Measurements from ENCODE around the gene ANKMY2. TPM values are rescaled to one million over a fixed set of nuclear protein-coding genes. Genes with fewer than 3 reads are reported as not detected.

The ANKMY2 gene
- total RNA-seq (2014; rRNA removed; shearing (Covaris generic)) (10.3 and 11.9 TPM in 2 replicates), total RNA-seq (2022) (13.0 and 15.2 TPM in 2 replicates), Bru-seq, nascent RNA (percentile 61 among the genes with signal in this experiment), BruChase-seq, experiment 1, labeled RNA remaining after a 6-hour chase (percentile 46 among the genes with signal in this experiment), BruChase-seq, experiment 2, labeled RNA remaining after a 2-hour chase (percentile 55 among the genes with signal in this experiment)
- long read RNA-seq, transcript ANKMY2-201 (10 exons, 2,555 nt): major isoform, 15 of 18 reads
- long read RNA-seq, partial matches to known transcripts: 1 of 18 reads
- long read RNA-seq, other reads (novel, unspliced or antisense): 2 of 18 reads

DNA sequence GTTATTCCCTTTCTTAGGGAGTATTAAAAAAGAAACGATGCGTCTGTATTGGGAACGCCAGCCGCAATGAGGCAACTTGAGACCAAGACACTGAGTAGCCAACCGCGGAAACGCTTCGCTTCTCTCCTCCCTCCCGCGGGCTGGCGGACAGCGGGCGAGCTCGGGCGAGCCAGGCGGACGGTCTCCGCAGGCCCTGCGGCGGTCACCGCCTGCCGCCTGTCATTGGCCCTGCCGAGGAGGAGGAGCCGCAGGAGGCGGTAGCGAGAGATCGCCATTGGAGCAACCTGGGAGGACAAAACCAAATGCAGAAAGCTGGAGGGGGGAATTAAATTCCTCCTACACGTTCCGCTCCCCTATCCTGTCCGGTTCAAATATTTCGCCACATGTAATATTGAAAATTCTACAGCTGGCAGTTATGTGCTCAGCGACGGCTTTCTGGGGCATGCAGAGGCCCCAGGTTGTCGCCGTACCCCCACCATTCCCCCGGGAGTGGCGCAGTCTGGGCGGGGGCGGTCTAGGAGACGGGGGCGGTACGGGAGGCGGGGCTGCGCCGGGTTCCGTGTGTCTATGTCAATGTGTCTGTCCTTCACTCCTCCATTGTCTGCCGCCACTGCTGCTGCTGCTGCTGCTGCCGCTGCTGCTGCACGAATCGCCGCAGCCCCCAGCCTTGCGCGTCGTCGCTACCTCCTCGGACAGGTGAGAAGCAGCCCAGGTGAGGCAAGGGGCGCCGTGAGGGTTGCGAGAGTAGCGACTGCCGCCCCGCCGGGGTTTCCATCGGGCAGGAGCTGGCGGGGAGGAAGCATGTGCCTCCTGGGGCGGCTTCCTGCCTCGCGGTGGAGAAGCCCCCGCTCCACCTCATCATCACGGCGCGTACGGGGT is at the start of gene ANKMY2, which contains the start of gene BZW2:
Gene ANKMY2 (minus strand): TSS at position 162 of the 879 bp plus-strand sequence. CDS start 181 bp downstream, outside the sequence.
Gene BZW2 (plus strand): TSS at position 589 of the 879 bp plus-strand sequence. CDS start 19,263 bp downstream, outside the sequence.
- Histone ChIP-seq H4K20me1 (ENCODE audit: insufficient read depth, low read length) (peaks cover 41% of the 10 kb centered on the region), H3K9me2 (ENCODE audit: insufficient read depth, low read length) (no peaks in the 10 kb centered on the region), H3K27ac (ENCODE audit: low read depth, low read length, poor library complexity, severe bottlenecking) (peak within 1 kb of the TSS; percentile 35), H3K4me1 (ENCODE audit: insufficient read depth, low read length, poor library complexity, severe bottlenecking) (peaks cover 34% of the 10 kb centered on the region), H3K4me2 (ENCODE audit: low read length) (peak within 1 kb of the TSS; percentile 97), H3K36me3 (ENCODE audit: insufficient read depth, low read length) (peaks cover 24% of the 10 kb centered on the region), H2AFZ (ENCODE audit: low read length) (peak within 1 kb of the TSS; percentile 92), H3K9me3 (ENCODE audit: low read length) (no peaks in the 10 kb centered on the region), H3K79me2 (ENCODE audit: insufficient read depth, low read depth, low read length) (peaks cover 52% of the 10 kb centered on the region), H3K4me3 (ENCODE audit: low read depth, low read length, poor library complexity, severe bottlenecking) (peak within 1 kb of the TSS; percentile 96)
- no peak for TF ChIP-seq EZH2phosphoT487 (IDR thresholded peaks at IDR 0.05; ENCODE audit: borderline replicate concordance, low read depth, low read length)
- TF ChIP-seq, protein P1, sequence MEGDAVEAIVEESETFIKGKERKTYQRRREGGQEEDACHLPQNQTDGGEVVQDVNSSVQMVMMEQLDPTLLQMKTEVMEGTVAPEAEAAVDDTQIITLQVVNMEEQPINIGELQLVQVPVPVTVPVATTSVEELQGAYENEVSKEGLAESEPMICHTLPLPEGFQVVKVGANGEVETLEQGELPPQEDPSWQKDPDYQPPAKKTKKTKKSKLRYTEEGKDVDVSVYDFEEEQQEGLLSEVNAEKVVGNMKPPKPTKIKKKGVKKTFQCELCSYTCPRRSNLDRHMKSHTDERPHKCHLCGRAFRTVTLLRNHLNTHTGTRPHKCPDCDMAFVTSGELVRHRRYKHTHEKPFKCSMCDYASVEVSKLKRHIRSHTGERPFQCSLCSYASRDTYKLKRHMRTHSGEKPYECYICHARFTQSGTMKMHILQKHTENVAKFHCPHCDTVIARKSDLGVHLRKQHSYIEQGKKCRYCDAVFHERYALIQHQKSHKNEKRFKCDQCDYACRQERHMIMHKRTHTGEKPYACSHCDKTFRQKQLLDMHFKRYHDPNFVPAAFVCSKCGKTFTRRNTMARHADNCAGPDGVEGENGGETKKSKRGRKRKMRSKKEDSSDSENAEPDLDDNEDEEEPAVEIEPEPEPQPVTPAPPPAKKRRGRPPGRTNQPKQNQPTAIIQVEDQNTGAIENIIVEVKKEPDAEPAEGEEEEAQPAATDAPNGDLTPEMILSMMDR (conservative IDR thresholded peaks at IDR 0.05; ENCODE audit: low read length): no peak
- BruUV-seq (replicated peaks): no TSS peak
- ChIA-PET POLR2A (interaction anchor here (0.7 to 2.2 kb wide), 5 partner anchors 9 to 43 kb away, joined by 3 to 9 read pairs (median 7); no protein-coding TSS in a partner anchor), CTCF (ENCODE audit: unreplicated experiment) (no interaction called here)
- intact Hi-C loops (cut with micrococcal nuclease; ENCODE audit: unreplicated experiment): loop anchor here (5.0 kb wide), 1 partner anchor 106 kb away; the partner anchor contains the start of gene TSPAN13
- DNase-seq (ENCODE audit: low spot score): peak; percentile 95

DNA sequence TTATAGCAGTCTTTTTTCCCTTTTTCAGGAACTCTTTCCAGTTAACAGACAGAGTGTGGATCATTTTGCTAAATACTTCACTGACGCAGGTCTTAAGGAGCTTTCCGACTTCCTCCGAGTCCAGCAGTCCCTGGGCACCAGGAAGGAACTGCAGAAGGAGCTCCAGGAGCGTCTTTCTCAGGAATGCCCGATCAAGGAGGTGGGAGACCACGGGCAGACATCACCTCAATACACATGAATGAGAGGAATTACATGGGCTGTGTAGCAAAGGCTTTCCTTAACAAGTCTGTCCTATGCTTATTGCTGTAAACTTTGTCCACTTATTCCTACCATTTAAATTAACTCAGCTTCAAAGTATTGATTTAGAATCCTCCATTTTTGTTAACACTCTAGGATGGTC is 49.3 kb upstream of the ANKMY2 start:
- BruUV-seq (replicated peaks): no TSS peak

More for the DNA sequence above, 49.3 kb upstream of the ANKMY2 start:
- Histone ChIP-seq H3K4me1 (ENCODE audit: insufficient read depth, low read length, poor library complexity, severe bottlenecking) (no peaks in the 10 kb centered on the region), H2AFZ (ENCODE audit: low read length) (no peak overlapping the region), H3K9me2 (ENCODE audit: insufficient read depth, low read length) (no peaks in the 10 kb centered on the region), H3K27ac (ENCODE audit: low read depth, low read length, poor library complexity, severe bottlenecking) (no peak overlapping the region), H3K36me3 (ENCODE audit: insufficient read depth, low read length) (peaks cover 100% of the 10 kb centered on the region), H4K20me1 (ENCODE audit: insufficient read depth, low read length) (no peaks in the 10 kb centered on the region), H3K4me3 (ENCODE audit: low read depth, low read length, poor library complexity, severe bottlenecking) (no peak overlapping the region), H3K79me2 (ENCODE audit: insufficient read depth, low read depth, low read length) (no peaks in the 10 kb centered on the region), H3K4me2 (ENCODE audit: low read length) (no peak overlapping the region), H3K9me3 (ENCODE audit: low read length) (no peaks in the 10 kb centered on the region)
- intact Hi-C loops (cut with micrococcal nuclease; ENCODE audit: unreplicated experiment): loop anchor here (10.0 kb wide), 1 partner anchor 220 kb away; no protein-coding TSS in a partner anchor
- no peak for DNase-seq (ENCODE audit: low spot score)
- CTCF ChIA-PET (ENCODE audit: unreplicated experiment): no interaction called here
- POLR2A ChIA-PET: interaction anchor here (1.3 kb wide), 1 partner anchor 27 kb away, joined by 4 read pairs; no protein-coding TSS in a partner anchor
- no peak for TF ChIP-seq EZH2phosphoT487 (IDR thresholded peaks at IDR 0.05; ENCODE audit: borderline replicate concordance, low read depth, low read length)
- TF ChIP-seq, protein P1 (conservative IDR thresholded peaks at IDR 0.05; ENCODE audit: low read length): no peak

Data from OCI-LY7 (cell line).